Measurements from ENCODE around the gene SHISA5. TPM values are rescaled to one million over a fixed set of nuclear protein-coding genes. Genes with fewer than 3 reads are reported as not detected.
A peak's percentile ranks its signal among the peaks of the same experiment; 100 is the strongest.

Gene SHISA5
- total and polyA plus RNA-seq, 2 of the 8 experiments (the other 6 are each of a cell fraction or from before 2014, with no cell fraction given), result 196 to 315 TPM

GRCh38 chr3:48432411-48433371 lies 71.3 kb downstream of the SHISA5 start (continued):
- TF ChIP-seq CTBP2 (IDR thresholded peaks at IDR 0.05; ENCODE audit: borderline replicate concordance, insufficient read depth, insufficient read length, low read length) (no peak), ATF3 (IDR thresholded peaks at IDR 0.05; ENCODE audit: insufficient read depth, low read depth, low read length) (no peak), CHD1 (IDR thresholded peaks at IDR 0.05; ENCODE audit: low read depth, low read length) (no peak), SUZ12 (IDR thresholded peaks at IDR 0.05; ENCODE audit: low read length) (no peak), TBP (IDR thresholded peaks at IDR 0.05; ENCODE audit: low read depth, low read length) (0 out of 2 replicates have a peak, but pooled peaks have one; percentile 46), SIN3A (conservative IDR thresholded peaks at IDR 0.05 in 1 of 2, IDR thresholded peaks at IDR 0.05 in 1 of 2; ENCODE audit: low read depth in 1 of 2, low read length in 2 of 2) (no peak), BRCA1 (IDR thresholded peaks at IDR 0.05; ENCODE audit: low read depth, low read length) (no peak), TCF12 (IDR thresholded peaks at IDR 0.05; ENCODE audit: low read depth, low read length) (no peak), CTCF (IDR thresholded peaks at IDR 0.05; ENCODE audit: control extremely low read depth in 1 of 3, insufficient read depth in 1 of 3, low read depth in 1 of 3, low read length in 3 of 3) (peak in 2 of 3 experiments; percentile 43 to 73; a peak in 3 of 4 replicates), RFX5 (IDR thresholded peaks at IDR 0.05; ENCODE audit: borderline replicate concordance, low read depth, low read length) (no peak), CBX8 (IDR thresholded peaks at IDR 0.05; ENCODE audit: borderline replicate concordance, low read depth, low read length) (no peak), ZNF274 (IDR thresholded peaks at IDR 0.05; ENCODE audit: borderline replicate concordance, extremely low read depth, low read length) (no peak), CEBPB (IDR thresholded peaks at IDR 0.05; ENCODE audit: low read depth, low read length) (no peak)

Data from H1 (cell line).